Activated naive CD4-positive, alpha-beta T cell treated with anti-CD3 and anti-CD28 coated beads, Interleukin-2, amount 50 U/mL, for 24 hours (primary cell): ENCODE data around the gene DCDC2B.
A peak's percentile ranks its signal among the peaks of the same experiment; 100 is the strongest.
"Not testable (repeated sequence)": the region's sequence is repeated elsewhere in the genome, so short reads cannot be mapped to it uniquely, and the experiment has no call there.

Experiments used
- H3K27ac Mint-ChIP-seq: one replicate; pipeline ENCODE4 v1.8.0; 2021; ENCODE audit warnings: mild to moderate bottlenecking, mixed read lengths
- H3K27me3 Mint-ChIP-seq: one replicate; pipeline ENCODE4 v1.8.0; 2021; ENCODE audit warnings: mixed read lengths
- H3K36me3 Mint-ChIP-seq: one replicate; pipeline ENCODE4 v1.8.0; 2021; ENCODE audit warnings: mixed read lengths
- H3K4me1 Mint-ChIP-seq: one replicate; pipeline ENCODE4 v1.8.0; 2021; ENCODE audit warnings: mixed read lengths
- H3K4me3 Mint-ChIP-seq: one replicate; pipeline ENCODE4 v1.8.0; 2021; ENCODE audit warnings: mild to moderate bottlenecking, mixed read lengths
- H3K9me3 Mint-ChIP-seq: one replicate; pipeline ENCODE4 v1.8.0; 2021; ENCODE audit warnings: mixed read lengths

The DCDC2B gene

GRCh38 chr1:32208891-32209328 is at the start of gene DCDC2B:
Gene DCDC2B (plus strand): TSS chr1:32209089. CDS start chr1:32209094, 5 bp downstream.
- no peak within 1 kb of the TSS for H3K27ac Mint-ChIP-seq
- no peaks in the 10 kb centered on the region for H3K36me3 Mint-ChIP-seq
- H3K4me1 Mint-ChIP-seq = peaks cover 12% of the 10 kb centered on the region
- no peak within 1 kb of the TSS for H3K4me3 Mint-ChIP-seq
- no peaks in the 10 kb centered on the region for H3K9me3 Mint-ChIP-seq
- H3K27me3 Mint-ChIP-seq = no peaks in the 10 kb centered on the region

DNA sequence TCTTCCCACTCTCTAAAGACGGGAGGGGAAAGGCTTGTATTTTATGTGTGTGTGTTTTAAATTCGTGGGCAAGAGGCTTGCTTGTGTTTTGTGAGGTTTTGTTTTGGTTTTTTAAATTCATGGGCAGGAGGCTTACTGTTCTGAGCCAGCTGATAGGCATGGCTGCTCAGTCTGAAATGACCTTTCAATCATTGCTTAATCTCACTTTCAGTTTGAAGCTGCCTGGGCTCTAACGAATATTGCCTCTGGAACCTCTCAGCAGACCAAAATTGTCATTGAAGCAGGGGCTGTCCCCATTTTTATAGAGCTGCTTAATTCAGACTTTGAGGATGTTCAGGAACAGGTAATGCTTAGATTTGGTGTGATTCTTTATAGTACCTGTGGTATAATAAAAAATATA is 49.7 kb upstream of the DCDC2B start:
- Mint-ChIP-seq H3K36me3 (peaks cover 26% of the 10 kb centered on the region), H3K9me3 (no peaks in the 10 kb centered on the region), H3K4me3 (no peak overlapping the region), H3K4me1 (no peaks in the 10 kb centered on the region), H3K27me3 (no peaks in the 10 kb centered on the region), H3K27ac (no peak overlapping the region)

- H3K27ac Mint-ChIP-seq = no peak overlapping the region
Measured at GRCh38 chr1:32163405-32163804, 45.5 kb upstream of the DCDC2B start.

DNA sequence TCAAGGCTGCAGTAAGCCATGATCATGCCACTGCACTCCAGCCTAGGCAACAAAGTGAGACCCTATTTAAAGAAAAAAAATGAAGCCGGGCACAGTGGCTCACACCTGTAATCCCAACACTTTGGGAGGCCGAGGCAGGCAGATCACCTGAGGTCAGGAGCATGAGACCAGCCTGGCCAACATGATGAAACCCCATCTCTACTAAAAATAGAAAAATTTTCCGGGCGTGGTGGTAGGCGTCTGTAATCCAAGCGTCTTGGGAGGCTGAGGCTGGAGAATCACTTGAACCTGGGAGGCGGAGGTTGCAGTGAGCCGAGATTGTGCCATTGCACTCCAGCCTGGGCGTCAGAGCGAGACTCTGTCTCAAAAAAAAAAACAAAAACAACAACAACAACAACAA is 43.3 kb upstream of the DCDC2B start:
- not testable (repeated sequence) for H3K9me3 Mint-ChIP-seq, H3K27me3 Mint-ChIP-seq, H3K4me1 Mint-ChIP-seq, H3K4me3 Mint-ChIP-seq, H3K27ac Mint-ChIP-seq
- H3K36me3 Mint-ChIP-seq = peaks cover 17% of the 10 kb centered on the region

More at GRCh38 chr1:32163405-32163804, 45.5 kb upstream of the DCDC2B start:
- no peaks in the 10 kb centered on the region for H3K4me1 Mint-ChIP-seq
- H3K27me3 Mint-ChIP-seq = no peaks in the 10 kb centered on the region
- H3K9me3 Mint-ChIP-seq = no peaks in the 10 kb centered on the region
- H3K4me3 Mint-ChIP-seq = no peak overlapping the region
- peaks cover 14% of the 10 kb centered on the region for H3K36me3 Mint-ChIP-seq

DNA sequence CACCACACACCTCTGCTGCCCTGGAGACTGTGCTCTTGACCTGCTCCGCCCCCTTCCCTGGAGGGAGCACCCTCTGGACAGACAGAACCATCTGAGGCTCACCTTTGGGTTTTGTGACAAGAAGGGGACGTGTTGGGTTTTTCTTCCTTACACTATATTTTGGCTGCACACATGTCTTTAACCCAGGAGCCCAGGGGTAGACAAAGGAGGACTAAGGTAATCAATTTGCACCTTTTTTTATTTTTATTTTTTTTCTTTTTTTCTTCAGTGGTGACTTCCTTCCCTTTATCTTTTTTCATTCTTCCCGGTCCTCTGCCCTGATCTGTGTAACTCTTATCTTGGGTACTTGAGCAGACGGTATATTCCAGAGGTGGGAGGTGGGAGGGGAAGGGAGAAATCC is 37.9 kb upstream of the DCDC2B start:
- no peaks in the 10 kb centered on the region for H3K9me3 Mint-ChIP-seq
- peaks cover 14% of the 10 kb centered on the region for H3K4me1 Mint-ChIP-seq
- H3K27me3 Mint-ChIP-seq = no peaks in the 10 kb centered on the region
- H3K36me3 Mint-ChIP-seq = peaks cover 15% of the 10 kb centered on the region
- H3K27ac Mint-ChIP-seq = no peak overlapping the region
- H3K4me3 Mint-ChIP-seq = no peak overlapping the region

DNA sequence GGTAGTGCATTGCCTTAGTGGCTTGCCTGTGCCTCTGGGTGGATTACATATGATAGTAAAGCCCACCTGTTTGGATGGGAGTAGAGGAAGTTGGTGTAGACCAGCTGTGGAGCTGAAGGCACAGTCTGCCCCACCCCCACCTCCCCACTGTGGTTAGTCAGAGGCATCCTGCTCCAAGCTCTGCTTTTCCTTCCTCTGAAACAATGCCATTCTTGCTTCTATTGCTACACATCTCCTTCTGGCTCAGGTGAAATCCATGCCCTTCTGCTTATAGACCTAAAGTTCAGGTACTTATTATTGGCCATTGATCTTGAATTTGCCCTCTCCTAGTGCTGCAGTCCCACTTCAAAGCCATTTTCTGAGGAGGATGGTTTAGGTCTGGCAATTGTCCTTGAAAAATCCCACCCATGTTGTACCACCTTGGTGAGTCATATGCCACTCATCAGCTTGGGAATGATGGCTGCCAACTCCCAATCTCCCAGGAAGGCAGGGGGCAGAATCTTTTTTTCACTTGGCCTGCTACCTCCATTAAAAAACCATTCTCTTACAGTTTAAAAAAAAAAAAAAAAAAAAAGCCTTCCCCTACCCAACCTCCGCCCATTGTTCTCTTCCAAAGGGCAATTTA is 36.2 kb upstream of the DCDC2B start:
- no peak overlapping the region for H3K27ac Mint-ChIP-seq
- no peaks in the 10 kb centered on the region for H3K9me3 Mint-ChIP-seq
- H3K27me3 Mint-ChIP-seq = no peaks in the 10 kb centered on the region
- no peak overlapping the region for H3K4me3 Mint-ChIP-seq
- peaks cover 15% of the 10 kb centered on the region for H3K4me1 Mint-ChIP-seq
- H3K36me3 Mint-ChIP-seq = peaks cover 15% of the 10 kb centered on the region

DNA sequence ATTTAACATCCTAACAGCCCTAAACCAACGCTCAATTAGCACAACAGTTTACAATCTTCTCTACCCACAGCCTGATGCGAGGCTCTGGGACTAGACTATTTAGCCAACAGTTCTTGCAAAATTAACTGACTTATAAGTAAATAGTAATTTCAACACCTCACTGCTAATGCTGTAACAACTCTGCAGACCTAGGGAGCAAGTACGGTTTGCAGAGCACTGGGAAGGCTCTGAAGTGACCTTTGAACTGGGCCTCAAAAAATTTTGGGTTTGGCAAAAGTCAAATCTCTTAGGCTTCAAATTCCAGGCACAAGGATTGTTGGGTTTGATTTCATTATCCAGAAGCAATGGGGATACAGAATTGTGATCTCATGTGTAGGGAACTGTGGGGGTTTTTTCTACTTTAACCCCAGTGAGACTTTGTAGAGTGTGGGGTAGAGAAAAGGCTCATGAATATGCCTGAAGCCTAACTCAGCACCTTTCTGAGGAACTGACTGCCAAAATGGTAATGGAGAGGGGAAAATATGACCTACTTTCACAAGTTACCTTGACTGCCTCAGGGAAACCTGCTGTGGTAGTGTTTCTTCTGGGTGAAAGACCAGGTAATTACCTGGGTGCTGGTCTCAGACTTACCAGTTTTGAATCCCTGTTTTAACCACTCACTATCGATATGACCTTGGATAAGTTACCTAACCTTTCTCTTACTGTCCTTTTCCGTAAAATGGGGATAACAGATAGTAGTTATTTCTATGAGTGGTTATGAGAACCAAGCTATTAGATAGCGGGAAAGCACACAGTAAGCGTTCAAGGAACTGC is 30.3 kb upstream of the DCDC2B start:
- peaks cover 17% of the 10 kb centered on the region for H3K36me3 Mint-ChIP-seq
- H3K27me3 Mint-ChIP-seq = no peaks in the 10 kb centered on the region
- no peaks in the 10 kb centered on the region for H3K9me3 Mint-ChIP-seq
- H3K4me1 Mint-ChIP-seq = peaks cover 39% of the 10 kb centered on the region
- H3K27ac Mint-ChIP-seq = peak overlapping the region; percentile 99
- H3K4me3 Mint-ChIP-seq = peak overlapping the region; percentile 91

GRCh38 chr1:32179193-32179442 is 29.8 kb upstream of the DCDC2B start:
- Mint-ChIP-seq H3K4me1 (peaks cover 44% of the 10 kb centered on the region), H3K9me3 (no peaks in the 10 kb centered on the region), H3K4me3 (peak overlapping the region; percentile 91), H3K36me3 (peaks cover 20% of the 10 kb centered on the region), H3K27me3 (no peaks in the 10 kb centered on the region), H3K27ac (peak overlapping the region; percentile 99)

- H3K27me3 Mint-ChIP-seq = no peaks in the 10 kb centered on the region
- H3K4me3 Mint-ChIP-seq = peak within 1 kb of the TSS; percentile 97
- no peaks in the 10 kb centered on the region for H3K9me3 Mint-ChIP-seq
- H3K4me1 Mint-ChIP-seq = peaks cover 49% of the 10 kb centered on the region
- H3K36me3 Mint-ChIP-seq = peaks cover 24% of the 10 kb centered on the region
- peak within 1 kb of the TSS; percentile 99 for H3K27ac Mint-ChIP-seq
Measured at GRCh38 chr1:32179443-32180185, 29.3 kb upstream of the DCDC2B start, which contains the start of gene TXLNA. Gene TXLNA (plus strand): TSS chr1:32179675. CDS start chr1:32180346, 671 bp downstream.

DNA sequence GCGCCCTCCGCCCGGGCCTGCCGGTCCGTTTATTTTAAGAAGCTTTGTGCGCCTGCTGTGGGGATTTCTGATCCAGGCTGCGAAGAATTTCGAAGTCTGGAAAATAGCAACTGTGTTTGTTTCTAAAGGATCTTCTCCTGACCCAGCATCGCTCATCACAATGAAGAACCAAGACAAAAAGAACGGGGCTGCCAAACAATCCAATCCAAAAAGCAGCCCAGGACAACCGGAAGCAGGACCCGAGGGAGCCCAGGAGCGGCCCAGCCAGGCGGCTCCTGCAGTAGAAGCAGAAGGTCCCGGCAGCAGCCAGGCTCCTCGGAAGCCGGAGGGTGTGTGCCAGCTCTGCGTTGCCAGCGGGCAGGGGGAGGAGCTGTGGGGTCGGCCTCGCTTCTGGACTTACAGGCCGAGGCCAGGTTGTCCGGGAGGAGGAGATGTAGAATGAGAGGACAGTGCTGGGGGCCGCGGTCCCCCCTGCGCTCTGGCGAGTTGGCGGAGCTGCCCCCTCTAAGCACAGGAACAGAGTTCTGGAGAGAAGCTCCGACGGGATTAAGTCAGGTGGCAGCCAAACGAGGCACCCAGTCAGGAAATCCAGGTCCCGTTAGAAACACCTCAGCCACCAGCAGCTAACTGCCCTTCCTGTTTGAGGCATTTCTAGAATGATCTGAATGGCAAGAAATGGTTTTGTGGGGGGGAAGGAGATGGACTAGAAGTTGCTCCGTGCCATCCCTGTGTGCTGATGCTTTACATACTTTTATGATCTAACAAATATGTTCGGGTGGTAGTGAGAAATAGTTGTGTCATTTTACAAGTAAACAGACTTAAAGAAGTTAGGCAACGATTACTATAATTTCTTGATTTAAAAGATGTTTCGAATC is 28.5 kb upstream of the DCDC2B start:
- Mint-ChIP-seq H3K9me3 (no peaks in the 10 kb centered on the region), H3K4me3 (peak overlapping the region; percentile 97), H3K27me3 (no peaks in the 10 kb centered on the region), H3K36me3 (peaks cover 28% of the 10 kb centered on the region), H3K27ac (peak overlapping the region; percentile 95), H3K4me1 (peaks cover 55% of the 10 kb centered on the region)

DNA sequence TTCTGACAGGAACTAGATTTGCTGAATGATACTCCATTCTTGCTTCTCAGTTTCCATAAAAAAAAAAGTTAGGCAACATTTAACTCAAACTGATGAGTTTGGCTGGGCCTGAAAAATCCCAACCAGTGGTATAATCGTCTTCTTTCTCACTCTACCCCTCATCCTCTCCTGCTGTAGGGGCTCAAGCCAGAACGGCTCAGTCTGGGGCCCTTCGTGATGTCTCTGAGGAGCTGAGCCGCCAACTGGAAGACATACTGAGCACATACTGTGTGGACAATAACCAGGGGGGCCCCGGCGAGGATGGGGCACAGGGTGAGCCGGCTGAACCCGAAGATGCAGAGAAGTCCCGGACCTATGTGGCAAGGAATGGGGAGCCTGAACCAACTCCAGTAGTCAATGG is 27.8 kb upstream of the DCDC2B start:
- Mint-ChIP-seq H3K4me3 (peak overlapping the region; percentile 97), H3K9me3 (no peaks in the 10 kb centered on the region), H3K4me1 (peaks cover 58% of the 10 kb centered on the region), H3K27ac (peak overlapping the region; percentile 95), H3K36me3 (peaks cover 30% of the 10 kb centered on the region), H3K27me3 (no peaks in the 10 kb centered on the region)

- Mint-ChIP-seq H3K27me3 (no peaks in the 10 kb centered on the region), H3K4me1 (peaks cover 63% of the 10 kb centered on the region), H3K9me3 (no peaks in the 10 kb centered on the region), H3K4me3 (peak overlapping the region; percentile 97), H3K27ac (peak overlapping the region; percentile 51), H3K36me3 (peaks cover 35% of the 10 kb centered on the region)
Measured at GRCh38 chr1:32181563-32181962, 27.3 kb upstream of the DCDC2B start.

- Mint-ChIP-seq H3K27me3 (no peaks in the 10 kb centered on the region), H3K4me1 (peaks cover 64% of the 10 kb centered on the region), H3K4me3 (peak overlapping the region; percentile 97), H3K36me3 (peaks cover 35% of the 10 kb centered on the region), H3K27ac (peak overlapping the region; percentile 68), H3K9me3 (no peaks in the 10 kb centered on the region)
Measured at GRCh38 chr1:32182060-32182459, 26.8 kb upstream of the DCDC2B start.

- Mint-ChIP-seq H3K36me3 (peaks cover 37% of the 10 kb centered on the region), H3K27me3 (no peaks in the 10 kb centered on the region), H3K27ac (peak overlapping the region; percentile 74), H3K9me3 (no peaks in the 10 kb centered on the region), H3K4me1 (peaks cover 50% of the 10 kb centered on the region), H3K4me3 (peak overlapping the region; percentile 64)
Measured at GRCh38 chr1:32184650-32185049, 24.2 kb upstream of the DCDC2B start.

DNA sequence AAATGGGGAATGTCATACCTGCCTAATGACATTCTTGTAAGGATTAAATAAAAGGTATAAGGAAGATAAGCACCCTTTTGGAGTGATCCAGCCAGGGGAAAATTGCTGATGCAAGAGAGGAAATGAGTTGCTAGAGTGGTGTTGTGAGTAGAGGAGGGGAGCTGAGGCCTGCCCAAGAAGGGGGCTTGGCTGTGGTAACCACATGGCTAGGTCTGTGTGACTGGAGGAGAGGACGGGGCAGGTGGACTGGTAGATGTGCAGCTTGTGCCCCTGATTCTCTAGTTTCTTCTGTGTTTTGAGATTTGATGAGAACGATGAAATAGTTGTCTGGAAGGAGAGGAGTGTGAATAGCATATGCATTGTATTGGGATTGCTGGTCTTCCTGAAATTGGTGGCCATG is 22.8 kb upstream of the DCDC2B start:
- H3K27ac Mint-ChIP-seq = peak overlapping the region; percentile 94
- no peaks in the 10 kb centered on the region for H3K9me3 Mint-ChIP-seq
- peak overlapping the region; percentile 51 for H3K4me3 Mint-ChIP-seq
- peaks cover 29% of the 10 kb centered on the region for H3K36me3 Mint-ChIP-seq
- no peaks in the 10 kb centered on the region for H3K27me3 Mint-ChIP-seq
- H3K4me1 Mint-ChIP-seq = peaks cover 40% of the 10 kb centered on the region
